OCI-LY7 (cell line): ENCODE results near the gene ZDHHC21. TPM values are rescaled to one million over a fixed set of nuclear protein-coding genes. Genes with fewer than 3 reads are reported as not detected.

Source experiments
- BruUV-seq: library from RNA; stranded (reverse); fragments of 400-500 nt; replicated peaks from 2 replicates; lab custom pipeline; 2021; lab: Mats Ljungman, UMichigan
- CTCF ChIA-PET: fragments of 300-600 bp; sonication (Branson Sonifier 250); formaldehyde crosslinking; loops from one replicate; lab custom pipeline; 2022; ENCODE audit warnings: antibody characterized with exemption; ENCODE audit not compliant: unreplicated experiment; lab: Charles Lee
- POLR2A ChIA-PET: fragments of 300-600 bp; sonication (Branson Sonifier 250); formaldehyde crosslinking; loops from one replicate; lab custom pipeline; 2022; ENCODE audit warnings: antibody characterized with exemption; lab: Charles Lee
- DNase-seq: peaks from one replicate; pipeline ENCODE4 v3.0.0-alpha.2; 2015; ENCODE audit warnings: low spot score
- H2AFZ ChIP-seq: fragments of 200-600 bp; sonication (generic), shearing (Covaris generic); 2 replicates; pipeline ENCODE4 v1.6.1; 2014; ENCODE audit warnings: mild to moderate bottlenecking, antibody characterized with exemption, low read length, moderate library complexity
- H3K27ac ChIP-seq: fragments of 200-600 bp; sonication (generic); 2 replicates; pipeline ENCODE4 v1.5.1; 2014; ENCODE audit warnings: mixed run types, low read depth, mild to moderate bottlenecking, moderate library complexity, low read length, inconsistent platforms; ENCODE audit not compliant: poor library complexity, severe bottlenecking
- H3K36me3 ChIP-seq: fragments of 200-600 bp; sonication (generic); 2 replicates; pipeline ENCODE4 v1.6.1; 2014; ENCODE audit warnings: mild to moderate bottlenecking, antibody characterized with exemption, low read length, moderate library complexity, mixed read lengths; ENCODE audit not compliant: insufficient read depth
- H3K4me1 ChIP-seq: fragments of 200-600 bp; sonication (generic); 2 replicates; pipeline ENCODE4 v1.5.1; 2014; ENCODE audit warnings: mild to moderate bottlenecking, low read length; ENCODE audit not compliant: insufficient read depth, poor library complexity, severe bottlenecking
- H3K4me2 ChIP-seq: fragments of 200-600 bp; sonication (generic); 2 replicates; pipeline ENCODE4 v1.6.1; 2014; ENCODE audit warnings: mild to moderate bottlenecking, low read length
- H3K4me3 ChIP-seq: fragments of 200-600 bp; sonication (generic); 2 replicates; pipeline ENCODE4 v1.5.1; 2014; ENCODE audit warnings: mild to moderate bottlenecking, low read depth, low read length; ENCODE audit not compliant: poor library complexity, severe bottlenecking
- H3K79me2 ChIP-seq: fragments of 200-600 bp; sonication (generic); 2 replicates; pipeline ENCODE4 v1.6.1; 2016; ENCODE audit warnings: low read depth, mild to moderate bottlenecking, low read length, moderate library complexity, mixed read lengths; ENCODE audit not compliant: insufficient read depth
- H3K9me2 ChIP-seq: fragments of 200-600 bp; sonication (generic); 2 replicates; pipeline ENCODE4 v1.6.1; 2016; ENCODE audit warnings: mild to moderate bottlenecking, low read length, mixed read lengths; ENCODE audit not compliant: insufficient read depth
- H3K9me3 ChIP-seq: fragments of 200-600 bp; sonication (generic); 2 replicates; pipeline ENCODE4 v1.6.1; 2014; ENCODE audit warnings: mild to moderate bottlenecking, mixed run types, low read length, mixed read lengths
- H4K20me1 ChIP-seq: fragments of 200-600 bp; sonication (generic); 2 replicates; pipeline ENCODE4 v1.6.1; 2014; ENCODE audit warnings: mild to moderate bottlenecking, antibody characterized with exemption, low read length, moderate library complexity, mixed read lengths; ENCODE audit not compliant: insufficient read depth
- CTCF ChIP-seq: fragments of 200-600 bp; sonication (generic); conservative IDR thresholded peaks from 2 replicates; pipeline ENCODE4 v1.5.1; 2014; ENCODE audit warnings: mild to moderate bottlenecking, antibody characterized with exemption, low read length, moderate library complexity, mixed read lengths
- EZH2phosphoT487 ChIP-seq: fragments of 200-600 bp; sonication (generic); IDR thresholded peaks from 2 replicates; pipeline ENCODE4 v1.6.1; 2018; ENCODE audit warnings: low read depth, borderline replicate concordance, mild to moderate bottlenecking, mixed run types, antibody characterized with exemption, low read length, moderate library complexity, mixed read lengths
- intact Hi-C: fragments of 100-400 bp; cut with micrococcal nuclease; formaldehyde crosslinking; loops from one replicate; pipeline ENCODE4 v1.10.0; 2022; ENCODE audit not compliant: unreplicated experiment
- total RNA-seq, 2 experiments: library from RNA; depleted of rRNA in 1 of 2; stranded (reverse); fragments of >200 nt in 1 of 2; shearing (Covaris generic) in 1 of 2; gene quantifications; 2 replicates each; pipeline ENCODE4 v1.2.3, GENCODE V29; 2014 to 2022

ZDHHC21 gene
- total RNA-seq, 2 experiments from 2014 or later, result 13.0 to 16.2 TPM

- no peaks in the 10 kb centered on the region for H4K20me1 ChIP-seq
- BruUV-seq, result no TSS peak
- no peak overlapping the region for H3K27ac ChIP-seq
- no peaks in the 10 kb centered on the region for H3K79me2 ChIP-seq
- peaks cover 45% of the 10 kb centered on the region for H3K36me3 ChIP-seq
- no peak overlapping the region for H3K4me3 ChIP-seq
- ChIA-PET CTCF (interaction anchor here (1.0 kb wide), 1 partner anchor 28 kb away, joined by 4 read pairs; no protein-coding TSS in a partner anchor), POLR2A (interaction anchor here (0.5 to 1.0 kb wide), 4 partner anchors 10 to 28 kb away, joined by 3 read pairs; no protein-coding TSS in a partner anchor)
- no peak overlapping the region for H3K4me2 ChIP-seq
- H3K9me3 ChIP-seq, result no peaks in the 10 kb centered on the region; the same call in 1 of the 2 replicates
- H2AFZ ChIP-seq, result no peak overlapping the region
- intact Hi-C loops, result no loop called here
- no peak for TF ChIP-seq EZH2phosphoT487
- no peak for TF ChIP-seq CTCF
- H3K4me1 ChIP-seq, result no peaks in the 10 kb centered on the region
- no peak for DNase-seq
- H3K9me2 ChIP-seq, result no peaks in the 10 kb centered on the region
These were observed 31.2 kb downstream of the ZDHHC21 start for GRCh38 chr9:14662060-14662453.

- ChIA-PET CTCF (interaction anchor here (1.0 kb wide), 1 partner anchor 28 kb away, joined by 4 read pairs; no protein-coding TSS in a partner anchor), POLR2A (interaction anchor here (0.5 to 1.0 kb wide), 7 partner anchors 9 to 989 kb away, joined by 3 read pairs; no protein-coding TSS in a partner anchor)
- Histone ChIP-seq H2AFZ (no peak overlapping the region), H3K36me3 (peaks cover 50% of the 10 kb centered on the region), H3K4me3 (no peak overlapping the region), H4K20me1 (no peaks in the 10 kb centered on the region), H3K4me2 (no peak overlapping the region), H3K9me2 (no peaks in the 10 kb centered on the region), H3K4me1 (no peaks in the 10 kb centered on the region), H3K79me2 (no peaks in the 10 kb centered on the region), H3K27ac (no peak overlapping the region), H3K9me3 (no peaks in the 10 kb centered on the region; the same call in 1 of the 2 replicates)
- peak; percentile 88 for TF ChIP-seq CTCF
- no peak for TF ChIP-seq EZH2phosphoT487
- BruUV-seq, result no TSS peak
- intact Hi-C loops, result no loop called here
- DNase-seq, result peak; percentile 37
These were observed 31.7 kb downstream of the ZDHHC21 start for GRCh38 chr9:14661421-14662059.

- Histone ChIP-seq H3K9me3 (peaks cover 6% of the 10 kb centered on the region; the same call in 1 of the 2 replicates), H3K4me3 (no peak overlapping the region), H3K36me3 (peaks cover 58% of the 10 kb centered on the region), H2AFZ (no peak overlapping the region), H4K20me1 (no peaks in the 10 kb centered on the region), H3K4me2 (no peak overlapping the region), H3K79me2 (no peaks in the 10 kb centered on the region), H3K27ac (no peak overlapping the region), H3K9me2 (no peaks in the 10 kb centered on the region), H3K4me1 (no peaks in the 10 kb centered on the region)
- ChIA-PET POLR2A (interaction anchor here (0.6 to 1.0 kb wide), 2 partner anchors 119 to 990 kb away, joined by 3 read pairs; no protein-coding TSS in a partner anchor), CTCF (no interaction called here)
- intact Hi-C loops, result no loop called here
- no TSS peak for BruUV-seq
- TF ChIP-seq EZH2phosphoT487 (no peak), CTCF (no peak)
- DNase-seq, result no peak
These were observed 32.5 kb downstream of the ZDHHC21 start for GRCh38 chr9:14660721-14661120.
